ENCODE measurements around the gene MAPK8.

Gene MAPK8

GRCh38 chr10:48463318-48464003 is 157.0 kb downstream of the MAPK8 start:
- no peak for DNase-seq (ENCODE audit: low read depth)

- DNase-seq (ENCODE audit: low read depth): no peak
These were observed 157.8 kb downstream of the MAPK8 start for GRCh38 chr10:48464121-48464870.

- no peak for DNase-seq (ENCODE audit: low read depth)
These were observed 158.6 kb downstream of the MAPK8 start for GRCh38 chr10:48464871-48465736.

- DNase-seq (ENCODE audit: low read depth): no peak
These were observed 159.5 kb downstream of the MAPK8 start for GRCh38 chr10:48465860-48466521.

- DNase-seq (ENCODE audit: low read depth): no peak
These were observed 160.2 kb downstream of the MAPK8 start for GRCh38 chr10:48466611-48467240.

GRCh38 chr10:48467669-48468068 is 161.2 kb downstream of the MAPK8 start:
- DNase-seq (ENCODE audit: low read depth): no peak

GRCh38 chr10:48468130-48468790 is 161.8 kb downstream of the MAPK8 start:
- DNase-seq (ENCODE audit: low read depth): no peak

- no peak for DNase-seq (ENCODE audit: low read depth)
These were observed 162.5 kb downstream of the MAPK8 start for GRCh38 chr10:48468866-48469511.

GRCh38 chr10:48469516-48470020 is 163.1 kb downstream of the MAPK8 start:
- DNase-seq (ENCODE audit: low read depth): no peak

- DNase-seq (ENCODE audit: low read depth): no peak
These were observed 163.8 kb downstream of the MAPK8 start for GRCh38 chr10:48470115-48470892.

- no peak for DNase-seq (ENCODE audit: low read depth)
These were observed 164.7 kb downstream of the MAPK8 start for GRCh38 chr10:48470893-48471805.

GRCh38 chr10:48472501-48473069 is 166.1 kb downstream of the MAPK8 start:
- no peak for DNase-seq (ENCODE audit: low read depth)

GRCh38 chr10:48473704-48474103 is 167.2 kb downstream of the MAPK8 start:
- no peak for DNase-seq (ENCODE audit: low read depth)

GRCh38 chr10:48474765-48475365 is 168.4 kb downstream of the MAPK8 start:
- no peak for DNase-seq (ENCODE audit: low read depth)

- no peak for DNase-seq (ENCODE audit: low read depth)
These were observed 169.4 kb downstream of the MAPK8 start for GRCh38 chr10:48475943-48476278.

- no peak for DNase-seq (ENCODE audit: low read depth)
These were observed 170.0 kb downstream of the MAPK8 start for GRCh38 chr10:48476279-48476982.

- no peak for DNase-seq (ENCODE audit: low read depth)
These were observed 170.7 kb downstream of the MAPK8 start for GRCh38 chr10:48477141-48477540.
